T-helper 9 cell (primary cell): ENCODE results near the gene ISCA2.

Experiments
- DNase-seq: peaks from one replicate; pipeline ENCODE4 v3.0.0-alpha.2; 2020

Gene ISCA2

DNA sequence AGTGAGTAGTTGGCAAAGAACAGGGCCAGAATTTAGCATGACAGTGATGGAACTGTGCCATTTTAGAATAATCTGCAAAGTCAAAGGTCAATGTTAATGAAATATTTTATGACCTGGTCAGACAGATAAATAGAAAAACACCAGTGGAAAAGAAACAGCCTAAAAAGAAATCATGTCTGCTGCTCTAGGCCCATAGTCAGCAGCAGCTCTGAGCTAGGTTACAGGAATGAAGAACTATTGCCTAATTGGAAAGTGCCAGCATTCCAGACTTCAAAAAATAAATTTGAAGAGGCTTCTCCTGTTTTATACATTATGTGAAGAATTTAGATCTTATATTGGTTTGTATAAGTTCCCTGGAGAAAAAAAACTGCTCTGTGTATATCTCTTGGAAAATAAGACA lies 10.2 kb upstream of the ISCA2 start:
- DNase-seq: no peak

DNA sequence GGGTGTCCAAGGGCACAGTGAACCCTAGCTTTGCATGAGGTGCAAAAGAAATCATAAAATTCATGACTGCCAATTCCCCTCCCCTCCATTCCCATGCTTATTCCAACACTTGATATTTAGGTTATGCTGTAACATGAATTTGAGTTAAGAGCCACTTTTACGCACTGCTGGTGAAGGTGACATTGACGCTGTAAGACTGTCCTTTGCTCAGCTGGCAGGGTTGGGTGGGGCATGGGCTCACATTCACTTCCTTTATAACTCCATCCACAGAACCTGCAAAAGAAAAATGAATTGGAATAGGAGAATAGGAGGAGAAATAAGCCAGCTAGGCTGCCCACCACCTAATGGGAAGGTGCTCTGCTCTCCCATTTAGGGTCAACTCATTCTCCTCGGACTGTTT lies 7.4 kb upstream of the ISCA2 start:
- DNase-seq: no peak

DNA sequence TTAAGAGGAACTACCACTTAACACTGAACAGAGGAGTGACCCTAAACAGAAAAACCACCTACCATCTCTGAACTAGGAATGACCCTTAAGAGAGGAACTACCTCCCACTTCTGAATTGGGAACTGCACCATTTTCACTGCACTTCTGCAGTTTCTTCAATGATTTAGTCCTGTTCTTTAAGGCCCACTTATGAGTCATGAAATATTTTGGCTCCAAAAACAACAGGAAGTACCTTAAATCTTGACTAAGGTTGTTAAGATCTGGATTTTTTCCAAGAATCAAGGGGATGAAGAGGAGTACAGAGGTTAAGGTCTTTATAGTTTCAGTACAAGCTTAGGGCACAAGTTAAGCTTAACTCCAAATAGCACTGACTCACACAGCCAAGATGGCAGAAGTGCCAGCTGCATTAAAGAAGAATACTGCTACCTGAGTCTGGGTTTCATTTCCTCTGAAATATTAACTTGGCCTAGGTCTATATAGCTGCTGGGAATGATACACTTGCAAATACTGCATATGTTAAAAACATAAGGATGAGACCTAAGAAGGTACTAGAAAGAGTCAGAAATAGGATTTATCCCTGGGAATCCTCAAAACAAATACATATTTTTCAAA lies 4.7 kb upstream of the ISCA2 start:
- no peak for DNase-seq

- DNase-seq: no peak
Observed at GRCh38 chr14:74490486-74490885, 3.1 kb upstream of the ISCA2 start.

- DNase-seq: no peak
Observed at GRCh38 chr14:74491956-74492775, 1.4 kb upstream of the ISCA2 start.

DNA sequence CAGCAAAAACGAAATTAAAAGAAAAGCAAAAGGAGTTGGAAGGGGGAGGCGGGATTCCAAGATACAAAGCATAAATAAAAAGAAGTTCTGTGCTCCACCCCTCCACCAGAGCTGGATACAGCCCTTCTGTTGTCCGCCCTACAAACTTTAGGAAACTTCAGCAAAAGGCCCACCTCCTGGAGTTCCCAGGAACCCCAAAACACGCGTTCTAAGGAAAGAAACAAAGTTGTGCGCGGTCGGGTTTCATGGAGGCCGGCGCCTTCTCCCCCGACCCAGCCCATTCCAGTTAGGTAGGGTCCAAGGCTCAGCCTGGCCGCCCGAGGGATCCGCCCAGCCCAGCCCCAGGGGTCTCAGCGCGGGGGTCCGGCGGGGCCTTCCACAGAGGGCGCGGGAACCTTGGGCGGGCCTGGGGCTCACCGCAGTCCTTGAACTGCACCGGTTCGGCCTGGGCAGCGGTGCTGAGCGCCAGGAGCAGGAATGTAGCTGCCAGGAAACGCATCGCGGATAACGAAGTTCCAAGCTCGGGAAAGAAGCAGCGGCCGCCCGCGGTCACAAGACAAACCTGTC lies 706 bp upstream of the ISCA2 start, which contains the start of gene NPC2:
Gene NPC2 (minus strand): TSS at position 530 of the 567 bp plus-strand sequence. CDS start 31 bp downstream, at position 499.
- DNase-seq: no peak

DNA sequence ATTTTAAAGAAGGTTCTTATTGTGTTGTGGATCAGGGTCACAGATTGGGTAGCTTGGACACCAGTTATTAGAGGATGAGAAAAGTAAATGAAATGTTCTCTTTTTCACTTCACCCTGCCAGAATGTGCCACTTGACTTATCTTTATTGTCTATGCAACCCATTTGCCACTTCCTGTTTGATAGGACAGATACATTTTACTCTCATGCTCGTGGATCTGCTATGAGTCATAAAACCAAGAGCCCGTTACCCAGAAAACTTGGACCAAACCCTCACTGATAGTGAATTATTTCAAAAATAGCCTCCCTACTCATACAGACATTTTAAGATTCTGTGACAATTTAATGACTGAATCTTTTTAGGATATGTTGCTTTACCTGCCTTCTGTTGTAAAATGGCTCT lies 1.8 kb downstream of the ISCA2 start:
- DNase-seq: no peak

GRCh38 chr14:74500417-74501134 lies 7.0 kb downstream of the ISCA2 start:
- no peak for DNase-seq

DNA sequence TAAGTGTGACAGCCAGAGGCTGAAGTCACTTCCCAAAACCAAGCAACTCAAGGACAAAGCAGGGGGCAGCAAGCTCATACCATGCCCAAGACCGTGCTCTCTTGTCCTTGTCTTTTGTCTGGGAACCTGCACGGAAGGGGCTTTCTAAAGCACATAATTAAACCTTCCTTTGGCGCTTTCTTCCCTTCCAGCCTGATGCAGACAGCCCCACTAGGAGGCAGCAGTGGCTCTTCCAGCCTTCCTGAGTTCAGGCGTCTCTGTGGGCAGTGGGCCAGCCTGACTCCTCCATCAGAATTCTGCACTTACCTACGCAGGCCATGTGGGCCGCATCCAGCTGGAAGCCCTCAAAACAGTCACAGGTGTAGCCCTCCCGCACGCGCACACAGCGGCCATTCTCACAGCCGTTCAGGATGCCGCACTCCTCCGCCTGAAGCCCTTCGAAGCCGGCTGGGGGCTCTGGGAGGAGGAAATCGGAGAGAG lies 7.6 kb downstream of the ISCA2 start:
- DNase-seq: no peak

- no peak for DNase-seq
Observed at GRCh38 chr14:74501691-74502090, 8.1 kb downstream of the ISCA2 start.

- no peak for DNase-seq
Observed at GRCh38 chr14:74502236-74503019, 8.9 kb downstream of the ISCA2 start.

GRCh38 chr14:74503291-74503937 lies 9.8 kb downstream of the ISCA2 start:
- DNase-seq: no peak

GRCh38 chr14:74503938-74504335 lies 10.4 kb downstream of the ISCA2 start:
- DNase-seq: no peak

DNA sequence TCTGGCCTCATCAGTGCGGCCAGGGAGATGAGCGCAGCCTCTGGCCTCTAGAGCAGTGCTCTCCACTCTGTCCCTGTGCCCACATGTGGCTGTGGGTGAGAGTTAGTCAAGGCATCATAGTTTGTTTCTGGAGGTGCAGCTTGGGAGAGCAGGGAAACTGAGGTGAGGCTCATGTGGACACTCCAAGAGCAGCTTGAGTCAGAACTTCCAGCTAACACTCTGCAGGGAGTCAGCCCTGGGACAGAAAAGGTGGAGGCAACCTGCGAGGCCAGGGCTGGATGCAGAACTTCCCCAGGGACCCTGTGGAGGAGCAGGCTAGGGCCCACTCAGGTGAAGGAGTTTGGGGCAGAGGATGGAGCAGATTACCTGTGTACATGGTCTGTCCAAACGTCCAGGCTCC lies 10.8 kb downstream of the ISCA2 start:
- DNase-seq: no peak

- no peak for DNase-seq
Observed at GRCh38 chr14:74504874-74505720, 11.5 kb downstream of the ISCA2 start.

- DNase-seq: no peak
Observed at GRCh38 chr14:74505831-74506230, 12.3 kb downstream of the ISCA2 start.

DNA sequence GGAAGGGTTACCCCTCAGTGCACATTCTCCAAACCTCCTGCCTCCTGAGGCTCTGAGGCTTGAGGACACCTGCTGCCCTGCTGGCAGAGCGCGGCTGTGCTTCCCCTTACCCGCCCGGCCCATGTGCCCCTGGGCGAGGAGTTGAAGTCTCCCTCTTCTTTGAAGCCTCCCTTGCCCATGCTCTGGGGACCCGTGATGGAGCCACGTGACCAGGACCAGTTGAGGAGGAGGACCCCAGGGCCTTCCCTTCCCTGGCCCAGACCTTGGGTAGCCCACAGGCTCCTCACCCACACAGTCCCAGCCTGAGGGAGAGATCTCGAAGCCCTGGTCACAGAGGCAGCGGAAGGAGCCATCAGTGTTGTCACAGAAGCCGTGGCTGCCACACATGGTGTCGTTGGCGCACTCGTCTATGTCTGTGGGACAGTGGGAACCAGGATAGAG lies 12.9 kb downstream of the ISCA2 start:
- DNase-seq: no peak

GRCh38 chr14:74507085-74507484 lies 13.5 kb downstream of the ISCA2 start:
- DNase-seq: no peak

- no peak for DNase-seq
Observed at GRCh38 chr14:74507840-74508239, 14.3 kb downstream of the ISCA2 start.

- DNase-seq: no peak
Observed at GRCh38 chr14:74508292-74508731, 14.7 kb downstream of the ISCA2 start.
